ENCODE results near the gene GPR3. TPM values are rescaled to one million over a fixed set of nuclear protein-coding genes. Genes with fewer than 3 reads are reported as not detected.

The GPR3 gene
- total and polyA plus RNA-seq, 2 donors (not counting 3 experiments of a cell fraction or from before 2014, with no cell fraction given), result 1.8 TPM

DNA sequence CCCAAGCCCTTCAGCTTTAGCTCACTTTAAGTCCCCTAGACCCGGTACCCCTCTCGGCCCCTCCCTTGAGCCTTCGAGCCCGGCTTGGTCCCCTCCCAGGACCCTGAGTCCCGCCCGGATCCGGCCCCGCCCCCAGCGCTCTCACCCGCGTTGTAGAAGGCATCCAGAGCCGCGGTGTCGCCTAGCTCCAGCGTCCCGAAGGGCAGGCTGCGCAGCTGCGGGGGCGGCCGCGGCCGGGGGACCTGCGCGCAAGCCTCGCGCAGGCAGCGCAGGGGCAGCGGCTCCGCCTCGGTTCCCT, 26.4 kb upstream of the GPR3 start:
- Histone ChIP-seq H4K20me1 (replicated peaks; ENCODE audit: control insufficient read depth, extremely low read depth, insufficient read depth, low read length) (no peaks in the 10 kb centered on the region), H3K27ac (ENCODE audit: insufficient read depth, low read depth, low read length) (peak overlapping the region; percentile 85), H3K9me3 (replicated peaks; ENCODE audit: control insufficient read depth, insufficient read depth, low read length) (no peaks in the 10 kb centered on the region), H3K9ac (replicated peaks; ENCODE audit: extremely low read depth, insufficient read depth, low read length) (peak overlapping the region; percentile 83), H3K4me1 (ENCODE audit: control insufficient read depth, extremely low read depth, insufficient read depth, low read length) (peaks cover 15% of the 10 kb centered on the region), H3K4me3 (replicated peaks in 1 of 3; ENCODE audit: insufficient read depth in 1 of 3, low read depth in 1 of 3, low read length in 3 of 3) (peak overlapping the region; percentile 62 to 81 (median 79)), H3K79me2 (ENCODE audit: control insufficient read depth, insufficient read depth, low read length) (no peaks in the 10 kb centered on the region), H3K36me3 (ENCODE audit: control insufficient read depth in 2 of 2, extremely low read depth in 1 of 2, insufficient read depth in 2 of 2, low read length in 2 of 2) (peaks cover 0 to 2% of the 10 kb centered on the region in 2 experiments), H2AFZ (ENCODE audit: low read depth, low read length) (peak overlapping the region; percentile 94), H3K9me1 (replicated peaks; ENCODE audit: control insufficient read depth, extremely low read depth, insufficient read depth, low read length) (no peaks in the 10 kb centered on the region), H3K4me2 (ENCODE audit: insufficient read depth, low read length) (peak overlapping the region; percentile 80), H3K27me3 (ENCODE audit: control insufficient read depth in 2 of 2, insufficient read depth in 2 of 2, low read length in 2 of 2) (no peaks in the 10 kb centered on the region)
- TF ChIP-seq POLR2AphosphoS5 (IDR thresholded peaks at IDR 0.05; ENCODE audit: insufficient read depth, low read depth, low read length) (peak; percentile 54), GATA2 (IDR thresholded peaks at IDR 0.05; ENCODE audit: insufficient read depth, insufficient read length, low read depth, low read length) (no peak)
- intact Hi-C loops (cut with micrococcal nuclease) (loop anchor here (1.0 kb wide), 1 partner anchor 26 kb away; the partner anchor contains the start of gene GPR3), dilution Hi-C loops (cut with MboI; ENCODE audit: extremely low pct_ligation_motif_present, low sequenced_read_pairs) (no loop called here)
- no peak for FAIRE-seq
- peak; percentile 76 for DNase-seq (ENCODE audit: low read depth, low spot score)
- ChIA-PET CTCF (interaction anchor here (0.7 to 6.8 kb wide), 26 partner anchors 9 to 303 kb away, joined by 3 to 57 read pairs (median 5); partner anchors contain the start of genes CD164L2, FCN3 and GPR3), POLR2A (interaction anchor here (0.6 to 1.7 kb wide), 7 partner anchors 11 to 1145 kb away, joined by 3 to 5 read pairs (median 4); partner anchors contain the start of gene AHDC1)
- no TSS peak for BruUV-seq (replicated peaks)

DNA sequence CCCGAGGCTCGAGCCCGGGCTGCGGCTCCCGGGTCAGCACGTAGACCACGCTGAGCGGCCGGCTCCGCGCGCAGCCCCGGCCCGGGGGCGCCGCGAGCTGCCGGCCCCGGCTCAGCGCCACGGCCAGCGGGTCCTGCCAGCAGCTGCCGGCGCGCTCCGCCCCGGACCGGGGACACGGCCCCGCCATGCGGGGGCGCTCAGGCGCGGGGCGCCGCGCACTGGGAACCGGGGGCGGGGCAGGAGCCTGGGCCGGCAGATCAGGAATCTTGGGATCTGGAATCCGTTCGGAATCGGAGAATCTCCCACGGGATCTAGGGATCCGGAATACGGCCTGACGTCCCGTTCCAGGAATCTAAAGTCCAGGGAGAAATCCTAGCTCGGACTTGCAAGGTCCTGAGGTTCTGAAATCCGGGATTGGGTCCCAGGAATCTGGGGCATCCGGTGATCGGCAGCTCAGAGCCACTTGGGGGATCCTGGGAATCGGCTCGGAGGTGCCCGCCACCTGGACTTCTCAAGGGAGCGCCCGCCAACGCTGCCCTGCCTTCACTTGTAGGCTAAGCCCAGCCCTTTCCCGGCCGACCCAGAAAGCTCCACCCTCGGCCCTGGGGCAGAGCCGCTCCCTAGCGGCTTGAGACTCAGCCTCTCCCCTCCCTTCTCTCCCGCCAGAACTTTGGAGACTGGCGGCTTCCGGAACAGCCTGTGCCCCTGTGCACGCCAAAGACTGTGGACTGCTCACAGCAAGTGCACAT, 25.8 kb upstream of the GPR3 start, which contains the start of gene MAP3K6:
Gene MAP3K6 (minus strand): TSS at position 551 of the 749 bp plus-strand sequence. CDS start 364 bp downstream, at position 187.
- H3K4me1 ChIP-seq (ENCODE audit: control insufficient read depth, extremely low read depth, insufficient read depth, low read length), result peaks cover 15% of the 10 kb centered on the region
- peaks cover 0 to 2% of the 10 kb centered on the region in 2 experiments for H3K36me3 ChIP-seq (ENCODE audit: control insufficient read depth in 2 of 2, extremely low read depth in 1 of 2, insufficient read depth in 2 of 2, low read length in 2 of 2)
- CTCF ChIA-PET, result interaction anchor here (0.7 to 6.8 kb wide), 26 partner anchors 8 to 303 kb away, joined by 3 to 57 read pairs (median 5); partner anchors contain the start of genes AHDC1, CD164L2, FCN3 and GPR3
- no peaks in the 10 kb centered on the region for H3K9me3 ChIP-seq (replicated peaks; ENCODE audit: control insufficient read depth, insufficient read depth, low read length)
- intact Hi-C loops (cut with micrococcal nuclease) (loop anchor here (1.0 kb wide), 1 partner anchor 26 kb away; the partner anchor contains the start of gene GPR3), dilution Hi-C loops (cut with MboI; ENCODE audit: extremely low pct_ligation_motif_present, low sequenced_read_pairs) (no loop called here)
- H2AFZ ChIP-seq (ENCODE audit: low read depth, low read length), result peak within 1 kb of the TSS; percentile 94
- H3K27ac ChIP-seq (ENCODE audit: insufficient read depth, low read depth, low read length), result peak within 1 kb of the TSS; percentile 85
- H3K9ac ChIP-seq (replicated peaks; ENCODE audit: extremely low read depth, insufficient read depth, low read length), result peak within 1 kb of the TSS; percentile 83
- POLR2A ChIA-PET, result interaction anchor here (0.8 to 1.7 kb wide), 3 partner anchors 25 to 237 kb away, joined by 3 to 5 read pairs (median 3); partner anchors contain the start of gene AHDC1
- H3K4me3 ChIP-seq (replicated peaks in 1 of 3; ENCODE audit: insufficient read depth in 1 of 3, low read depth in 1 of 3, low read length in 3 of 3), result peak within 1 kb of the TSS; percentile 62 to 81 (median 81)
- peak; percentile 90 for FAIRE-seq
- no peaks in the 10 kb centered on the region for H3K9me1 ChIP-seq (replicated peaks; ENCODE audit: control insufficient read depth, extremely low read depth, insufficient read depth, low read length)
- TF ChIP-seq, protein P1, sequence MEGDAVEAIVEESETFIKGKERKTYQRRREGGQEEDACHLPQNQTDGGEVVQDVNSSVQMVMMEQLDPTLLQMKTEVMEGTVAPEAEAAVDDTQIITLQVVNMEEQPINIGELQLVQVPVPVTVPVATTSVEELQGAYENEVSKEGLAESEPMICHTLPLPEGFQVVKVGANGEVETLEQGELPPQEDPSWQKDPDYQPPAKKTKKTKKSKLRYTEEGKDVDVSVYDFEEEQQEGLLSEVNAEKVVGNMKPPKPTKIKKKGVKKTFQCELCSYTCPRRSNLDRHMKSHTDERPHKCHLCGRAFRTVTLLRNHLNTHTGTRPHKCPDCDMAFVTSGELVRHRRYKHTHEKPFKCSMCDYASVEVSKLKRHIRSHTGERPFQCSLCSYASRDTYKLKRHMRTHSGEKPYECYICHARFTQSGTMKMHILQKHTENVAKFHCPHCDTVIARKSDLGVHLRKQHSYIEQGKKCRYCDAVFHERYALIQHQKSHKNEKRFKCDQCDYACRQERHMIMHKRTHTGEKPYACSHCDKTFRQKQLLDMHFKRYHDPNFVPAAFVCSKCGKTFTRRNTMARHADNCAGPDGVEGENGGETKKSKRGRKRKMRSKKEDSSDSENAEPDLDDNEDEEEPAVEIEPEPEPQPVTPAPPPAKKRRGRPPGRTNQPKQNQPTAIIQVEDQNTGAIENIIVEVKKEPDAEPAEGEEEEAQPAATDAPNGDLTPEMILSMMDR (IDR thresholded peaks at IDR 0.05; ENCODE audit: extremely low read depth in 1 of 2, insufficient read depth in 1 of 2, low read depth in 1 of 2, low read length in 2 of 2), result peak; percentile 50 to 55
- no peak for TF ChIP-seq JUN (IDR thresholded peaks at IDR 0.05; ENCODE audit: borderline replicate concordance, insufficient read depth, insufficient read length, low read depth)
- TF ChIP-seq POLR2AphosphoS5 (IDR thresholded peaks at IDR 0.05; ENCODE audit: insufficient read depth, low read depth, low read length), result peak; percentile 12
- H4K20me1 ChIP-seq (replicated peaks; ENCODE audit: control insufficient read depth, extremely low read depth, insufficient read depth, low read length), result no peaks in the 10 kb centered on the region
- no peaks in the 10 kb centered on the region for H3K27me3 ChIP-seq (ENCODE audit: control insufficient read depth in 2 of 2, insufficient read depth in 2 of 2, low read length in 2 of 2)
- H3K4me2 ChIP-seq (ENCODE audit: insufficient read depth, low read length), result peak within 1 kb of the TSS; percentile 92
- DNase-seq (ENCODE audit: low read depth, low spot score), result peak; percentile 55
- H3K79me2 ChIP-seq (ENCODE audit: control insufficient read depth, insufficient read depth, low read length), result no peaks in the 10 kb centered on the region
- BruUV-seq (replicated peaks), result no TSS peak
